ENCODE data around the gene KLK5.
"Not testable (repeated sequence)": the region's sequence is repeated elsewhere in the genome, so short reads cannot be mapped to it uniquely, and the experiment has no call there.

Gene KLK5

GRCh38 chr19:50921426-50922316 lies 31.2 kb downstream of the KLK5 start:
- DNase-seq, result no peak

GRCh38 chr19:50916069-50916468 lies 36.8 kb downstream of the KLK5 start:
- DNase-seq, result no peak

GRCh38 chr19:50912727-50913716 lies 39.8 kb downstream of the KLK5 start:
- no peak for DNase-seq

DNA sequence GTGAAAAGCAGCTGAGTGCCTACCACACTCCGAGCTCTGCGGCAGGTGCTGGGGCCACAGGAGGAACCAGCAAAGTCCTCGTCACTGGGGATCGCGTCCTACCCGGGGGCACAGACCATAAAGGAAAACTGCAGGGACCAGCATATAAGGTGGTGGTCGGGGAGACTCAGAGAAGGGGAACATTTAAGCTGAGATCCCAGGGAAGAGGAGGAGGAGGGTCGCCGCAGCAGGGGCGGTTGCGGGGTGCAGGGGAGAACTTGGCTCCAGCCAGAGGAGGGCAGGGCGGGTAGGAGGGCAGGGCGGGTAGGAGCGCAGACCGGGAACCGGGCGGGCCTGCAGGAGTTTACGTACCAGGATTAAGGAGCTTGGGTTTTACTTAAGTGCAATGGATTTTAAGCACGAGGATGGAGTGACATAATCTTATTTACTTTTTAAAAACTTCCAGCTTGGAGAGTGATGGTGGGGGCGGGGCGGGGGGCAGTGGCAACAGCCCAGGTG lies 40.7 kb downstream of the KLK5 start:
- DNase-seq, result no peak

GRCh38 chr19:50911206-50912101 lies 41.4 kb downstream of the KLK5 start, which contains the start of gene KLK4:
KLK4 (minus strand) TSS chr19:50911395; CDS start chr19:50910738, 657 bp downstream.
- no peak for DNase-seq

GRCh38 chr19:50910722-50911121 lies 42.1 kb downstream of the KLK5 start:
- DNase-seq, result no peak

- no peak for DNase-seq
These were observed 43.4 kb downstream of the KLK5 start for GRCh38 chr19:50909240-50910070.

GRCh38 chr19:50908336-50908735 lies 44.5 kb downstream of the KLK5 start:
- DNase-seq, result no peak

GRCh38 chr19:50906217-50906616 lies 46.6 kb downstream of the KLK5 start:
- no peak for DNase-seq

DNA sequence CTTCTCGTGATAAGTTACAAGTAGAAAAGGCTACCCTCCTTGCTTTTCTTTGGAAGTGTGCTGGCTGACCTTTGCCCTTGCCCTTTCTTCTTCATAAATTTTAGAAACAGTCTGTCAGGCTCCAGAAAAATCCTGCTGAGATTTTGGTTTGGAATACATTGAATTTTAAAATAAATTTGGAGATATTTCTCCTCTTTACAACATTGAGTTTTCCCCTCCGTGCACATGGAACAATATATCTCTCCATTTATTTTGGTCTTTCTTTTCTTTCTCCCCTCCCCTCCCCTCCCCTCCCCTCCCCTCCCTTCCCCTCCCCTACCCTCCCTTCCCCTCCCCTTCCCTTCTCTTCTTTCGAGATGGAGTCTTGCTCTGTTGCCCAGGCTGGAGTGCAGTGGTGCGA lies 50.2 kb downstream of the KLK5 start:
- no peak for DNase-seq

DNA sequence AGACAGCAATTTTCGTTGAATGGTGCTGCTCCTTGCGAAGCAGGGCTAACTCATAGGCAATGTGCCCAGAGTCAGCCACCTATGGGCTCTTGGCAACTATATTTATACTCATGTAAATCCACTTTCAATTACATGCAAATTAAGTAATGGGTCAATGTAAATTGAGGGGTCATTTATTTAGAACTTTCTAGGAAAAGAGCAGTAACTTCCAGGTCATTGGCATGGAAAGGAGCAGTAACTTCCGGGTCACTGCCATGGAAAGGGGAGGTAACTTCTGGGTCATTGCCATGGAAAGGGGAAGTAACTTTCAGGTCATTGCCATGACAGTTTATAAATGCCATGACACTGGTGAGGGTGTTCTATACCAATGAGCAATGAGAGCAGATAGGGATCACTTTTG lies 53.3 kb downstream of the KLK5 start:
- no peak for DNase-seq

- no peak for DNase-seq
These were observed 54.8 kb downstream of the KLK5 start for GRCh38 chr19:50898018-50898417.

- no peak for DNase-seq
These were observed 55.2 kb downstream of the KLK5 start for GRCh38 chr19:50897612-50898011.

GRCh38 chr19:50897191-50897607 lies 55.6 kb downstream of the KLK5 start:
- no peak for DNase-seq

DNA sequence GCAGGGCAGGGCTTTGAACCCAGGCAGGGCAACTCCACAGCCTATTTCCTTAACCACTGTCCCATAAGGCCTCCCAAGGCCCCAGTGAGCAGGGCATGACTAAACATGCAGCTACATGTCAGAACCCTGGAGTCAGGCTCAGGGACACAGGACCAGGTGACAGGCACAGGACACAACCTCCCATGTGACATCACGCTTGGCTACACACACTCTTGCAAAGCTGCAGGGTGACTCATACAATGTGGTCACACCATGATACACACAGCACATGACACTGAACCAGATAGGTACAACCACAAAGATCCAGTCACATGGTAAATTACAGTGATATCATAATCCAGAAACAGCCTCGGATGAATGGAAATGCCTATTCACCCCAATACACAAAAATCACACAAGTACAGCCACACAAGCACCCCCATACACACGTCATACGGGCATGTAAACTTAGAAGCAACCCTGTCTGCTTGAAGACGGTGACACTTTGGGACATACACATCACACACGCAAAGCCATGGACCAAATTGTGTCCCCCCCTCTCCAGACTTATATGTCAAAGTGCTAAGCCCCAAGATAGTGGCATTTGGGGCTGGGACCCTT lies 56.1 kb downstream of the KLK5 start:
- no peak for DNase-seq

- not testable (repeated sequence) for DNase-seq
These were observed 56.7 kb downstream of the KLK5 start for GRCh38 chr19:50896089-50896590.

DNA sequence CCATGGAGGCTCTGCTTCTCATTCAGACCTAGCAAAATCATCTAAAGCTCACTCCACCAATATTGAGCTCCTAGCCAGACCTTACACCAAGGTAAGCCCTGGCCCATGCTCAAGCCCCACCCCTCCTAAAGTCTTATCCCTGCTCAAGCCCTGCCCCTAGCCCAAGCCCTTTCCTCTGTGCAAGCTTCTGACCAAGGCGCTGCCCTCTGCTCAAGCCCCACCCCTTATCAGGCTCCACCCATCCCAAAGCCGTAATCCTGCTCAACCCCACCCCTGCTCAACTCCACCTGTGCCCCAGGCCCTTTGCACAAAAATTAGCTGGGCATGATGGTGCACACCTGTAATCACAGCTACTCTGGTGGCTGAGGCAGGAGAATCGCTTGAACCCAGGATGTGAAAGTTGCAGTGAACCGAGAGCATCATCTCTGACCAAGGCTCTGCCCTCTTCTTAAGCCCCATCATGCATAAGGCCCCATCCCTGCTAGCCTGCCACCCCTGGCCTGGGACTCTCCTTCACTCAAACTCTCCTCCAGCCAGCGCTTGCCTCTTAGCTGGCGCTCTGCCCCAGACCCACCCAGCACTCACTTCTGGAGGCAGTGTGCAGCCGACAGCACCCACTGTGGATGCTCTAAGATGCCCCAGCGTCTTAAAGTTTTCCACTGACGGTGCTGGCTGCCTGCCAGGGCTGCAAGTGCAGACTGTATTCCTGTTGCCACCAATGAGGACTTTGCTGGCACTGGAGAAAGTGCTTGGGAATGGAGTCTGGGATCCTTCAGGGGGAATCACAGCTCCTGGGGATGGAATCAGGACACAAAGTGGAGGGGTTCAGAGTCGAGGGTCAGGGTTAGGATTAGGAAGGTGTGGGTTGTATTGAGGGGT lies 58.1 kb downstream of the KLK5 start:
- DNase-seq, result no peak

Measured in effector CD8-positive, alpha-beta T cell (primary cell).